Trophoblast cell (in vitro differentiated cells and primary cell): ENCODE data around the gene ASPDH.

Source experiments
- DNase-seq, 2 donors: peaks; one replicate each; pipeline ENCODE4 v3.0.0-alpha.2; 2016
- H2AFZ ChIP-seq: 2 replicates; pipeline ENCODE4 v1.6.1; 2013; ENCODE audit warnings: low read length, moderate library complexity, mild to moderate bottlenecking; ENCODE audit not compliant: insufficient read depth, poor library complexity
- H2AK5ac ChIP-seq: 2 replicates; pipeline ENCODE4 v1.6.1; 2013; ENCODE audit warnings: mild to moderate bottlenecking, low read length
- H2BK120ac ChIP-seq: 2 replicates; pipeline ENCODE4 v1.6.1; 2013; ENCODE audit warnings: low read length, mild to moderate bottlenecking, moderate library complexity; ENCODE audit not compliant: insufficient read depth, poor library complexity
- H2BK12ac ChIP-seq: 2 replicates; pipeline ENCODE4 v1.6.1; 2013; ENCODE audit warnings: mild to moderate bottlenecking, low read length, moderate library complexity
- H2BK5ac ChIP-seq: 2 replicates; pipeline ENCODE4 v1.6.1; 2013; ENCODE audit warnings: low read length, low read depth, moderate library complexity, mild to moderate bottlenecking; ENCODE audit not compliant: poor library complexity
- H3K14ac ChIP-seq: 2 replicates; pipeline ENCODE4 v1.6.1; 2013; ENCODE audit warnings: mild to moderate bottlenecking, low read length
- H3K18ac ChIP-seq: 2 replicates; pipeline ENCODE4 v1.6.1; 2013; ENCODE audit warnings: mild to moderate bottlenecking, low read length
- H3K23ac ChIP-seq: 2 replicates; pipeline ENCODE4 v1.6.1; 2013; ENCODE audit warnings: low read length
- H3K27ac ChIP-seq: 2 replicates; pipeline ENCODE4 v1.5.1; 2013; ENCODE audit warnings: low read depth, mild to moderate bottlenecking, inconsistent platforms, low read length, moderate library complexity
- H3K27me3 ChIP-seq: 2 replicates; pipeline ENCODE4 v1.6.1; 2013; ENCODE audit warnings: inconsistent platforms, mild to moderate bottlenecking, low read length, moderate library complexity; ENCODE audit not compliant: insufficient read depth
- H3K36me3 ChIP-seq, 2 experiments: 1 replicate in 1 of 2; 2 replicates in 1 of 2; pipeline ENCODE4 v1.6.1; 2013; ENCODE audit warnings: low read length in 2 of 2, mild to moderate bottlenecking in 2 of 2, moderate library complexity in 1 of 2; ENCODE audit not compliant: insufficient read depth in 2 of 2, control insufficient read depth in 1 of 2
- H3K4ac ChIP-seq: 2 replicates; pipeline ENCODE4 v1.6.1; 2013; ENCODE audit warnings: low read depth, mild to moderate bottlenecking, low read length, moderate library complexity
- H3K4me1 ChIP-seq, 2 experiments: 1 replicate in 1 of 2; 2 replicates in 1 of 2; pipeline ENCODE4 v1.6.1; 2013; ENCODE audit warnings: low read length in 2 of 2, mild to moderate bottlenecking in 2 of 2, moderate library complexity in 1 of 2; ENCODE audit not compliant: insufficient read depth in 2 of 2, control insufficient read depth in 1 of 2
- H3K4me2 ChIP-seq: 2 replicates; pipeline ENCODE4 v1.6.1; 2013; ENCODE audit warnings: inconsistent platforms, mild to moderate bottlenecking, low read length, moderate library complexity
- H3K4me3 ChIP-seq: 2 replicates; pipeline ENCODE4 v1.5.1; 2013; ENCODE audit warnings: mild to moderate bottlenecking, low read depth, low read length, inconsistent platforms
- H3K79me1 ChIP-seq: one replicate; pipeline ENCODE4 v1.6.1; 2013; ENCODE audit warnings: low read length
- H3K79me2 ChIP-seq: 2 replicates; pipeline ENCODE4 v1.6.1; 2013; ENCODE audit warnings: low read length, mild to moderate bottlenecking; ENCODE audit not compliant: control insufficient read depth, insufficient read depth, poor library complexity
- H3K9ac ChIP-seq: 2 replicates; pipeline ENCODE4 v1.6.1; 2013; ENCODE audit warnings: mild to moderate bottlenecking, low read length
- H3K9me3 ChIP-seq: 2 replicates; pipeline ENCODE4 v1.6.1; 2013; ENCODE audit warnings: low read depth, mild to moderate bottlenecking, control low read depth, inconsistent platforms, low read length; ENCODE audit not compliant: insufficient read depth
- H4K12ac ChIP-seq: 2 replicates; pipeline ENCODE4 v1.6.1; 2013; ENCODE audit warnings: low read depth, mild to moderate bottlenecking, low read length, moderate library complexity
- H4K8ac ChIP-seq: 2 replicates; pipeline ENCODE4 v1.6.1; 2013; ENCODE audit warnings: low read depth, mild to moderate bottlenecking, low read length, moderate library complexity
- H4K91ac ChIP-seq: one replicate; pipeline ENCODE4 v1.6.1; 2013; ENCODE audit warnings: low read depth, mild to moderate bottlenecking, low read length, moderate library complexity
- WGBS: extraction: QIAGEN DNeasy Blood & Tissue Kit; methylation state at CpG from one replicate; pipeline ENCODE4 v1.1.7; 2013; ENCODE audit warnings: missing lambda C conversion rate; ENCODE audit not compliant: insufficient read length, insufficient coverage; ENCODE audit errors: extremely low coverage; 5-methylcytosine and 5-hydroxymethylcytosine counted together

ASPDH gene

GRCh38 chr19:50490991-50491472 lies 22.7 kb downstream of the ASPDH start:
- Histone ChIP-seq H3K4me3 (no peak overlapping the region), H2BK12ac (no peak overlapping the region), H3K18ac (no peak overlapping the region), H3K4me2 (no peak overlapping the region), H3K14ac (no peak overlapping the region), H2BK5ac (no peak overlapping the region), H3K36me3 (peaks cover 8 to 16% of the 10 kb centered on the region in 2 experiments), H2AFZ (no peak overlapping the region), H3K4me1 (peaks cover 4 to 12% of the 10 kb centered on the region in 2 experiments), H3K27me3 (peaks cover 2% of the 10 kb centered on the region), H3K9me3 (peaks cover 4% of the 10 kb centered on the region), H3K4ac (no peak overlapping the region), H2AK5ac (no peak overlapping the region), H3K79me1 (peaks cover 3% of the 10 kb centered on the region), H3K9ac (no peak overlapping the region), H3K23ac (no peak overlapping the region), H4K12ac (no peak overlapping the region), H4K8ac (no peak overlapping the region), H3K79me2 (no peaks in the 10 kb centered on the region), H3K27ac (no peak overlapping the region), H2BK120ac (no peak overlapping the region), H4K91ac (no peak overlapping the region)
- DNase-seq, result no peak
- WGBS, result no CpG with 5 or more reads among the region's 26 CpGs

GRCh38 chr19:50490411-50490811 lies 23.3 kb downstream of the ASPDH start:
- Histone ChIP-seq H3K79me1 (peaks cover 3% of the 10 kb centered on the region), H3K14ac (no peak overlapping the region), H3K36me3 (peaks cover 8 to 16% of the 10 kb centered on the region in 2 experiments), H2BK5ac (no peak overlapping the region), H3K18ac (no peak overlapping the region), H3K27me3 (peaks cover 2% of the 10 kb centered on the region), H4K91ac (no peak overlapping the region), H3K4me2 (peak overlapping the region; percentile 8), H4K8ac (no peak overlapping the region), H3K4me1 (peaks cover 4 to 12% of the 10 kb centered on the region in 2 experiments), H2BK12ac (peak overlapping the region; percentile 2), H4K12ac (no peak overlapping the region), H2AFZ (no peak overlapping the region), H2AK5ac (no peak overlapping the region), H3K79me2 (no peaks in the 10 kb centered on the region), H3K9me3 (peaks cover 4% of the 10 kb centered on the region), H3K23ac (peak overlapping the region; percentile 30), H3K9ac (no peak overlapping the region), H3K27ac (no peak overlapping the region), H3K4ac (no peak overlapping the region), H2BK120ac (no peak overlapping the region), H3K4me3 (no peak overlapping the region)
- no CpG with 5 or more reads among the region's 18 CpGs for WGBS
- no peak for DNase-seq

GRCh38 chr19:50489461-50490011 lies 24.2 kb downstream of the ASPDH start:
- H3K23ac ChIP-seq, result no peak overlapping the region
- H3K36me3 ChIP-seq, result peaks cover 8 to 16% of the 10 kb centered on the region in 2 experiments
- H3K18ac ChIP-seq, result no peak overlapping the region
- no peak overlapping the region for H2AFZ ChIP-seq
- H3K79me2 ChIP-seq, result no peaks in the 10 kb centered on the region
- H2BK5ac ChIP-seq, result no peak overlapping the region
- peaks cover 4% of the 10 kb centered on the region for H3K9me3 ChIP-seq
- H3K4me1 ChIP-seq, result peaks cover 4 to 12% of the 10 kb centered on the region in 2 experiments
- no peak overlapping the region for H4K8ac ChIP-seq
- H3K27ac ChIP-seq, result no peak overlapping the region
- no peak overlapping the region for H4K12ac ChIP-seq
- no peak overlapping the region for H3K4ac ChIP-seq
- H3K4me2 ChIP-seq, result peak overlapping the region; percentile 29
- no peak overlapping the region for H3K14ac ChIP-seq
- peak overlapping the region; percentile 21 for H4K91ac ChIP-seq
- H3K9ac ChIP-seq, result no peak overlapping the region
- H3K79me1 ChIP-seq, result peaks cover 3% of the 10 kb centered on the region
- H2BK120ac ChIP-seq, result no peak overlapping the region
- no CpG with 5 or more reads among the region's 24 CpGs for WGBS
- peaks cover 2% of the 10 kb centered on the region for H3K27me3 ChIP-seq
- H2AK5ac ChIP-seq, result no peak overlapping the region
- H3K4me3 ChIP-seq, result no peak overlapping the region
- no peak overlapping the region for H2BK12ac ChIP-seq
- DNase-seq, result no peak

- Histone ChIP-seq H2BK120ac (no peak overlapping the region), H3K18ac (no peak overlapping the region), H3K4me3 (no peak overlapping the region), H3K27ac (no peak overlapping the region), H4K91ac (no peak overlapping the region), H3K4me2 (no peak overlapping the region), H3K4me1 (peaks cover 4 to 12% of the 10 kb centered on the region in 2 experiments), H3K9ac (no peak overlapping the region), H3K36me3 (peaks cover 8 to 17% of the 10 kb centered on the region in 2 experiments), H3K79me2 (no peaks in the 10 kb centered on the region), H2BK12ac (no peak overlapping the region), H2BK5ac (no peak overlapping the region), H4K12ac (no peak overlapping the region), H3K14ac (no peak overlapping the region), H2AFZ (no peak overlapping the region), H3K23ac (no peak overlapping the region), H2AK5ac (no peak overlapping the region), H3K9me3 (peaks cover 4% of the 10 kb centered on the region), H3K79me1 (peaks cover 3% of the 10 kb centered on the region), H3K4ac (no peak overlapping the region), H4K8ac (no peak overlapping the region), H3K27me3 (peaks cover 2% of the 10 kb centered on the region)
- no peak for DNase-seq
- WGBS, result 100% methylated on average over 2 of the region's 13 CpGs
Observed at GRCh38 chr19:50488389-50489194, 25.1 kb downstream of the ASPDH start.
